IMR-90 (cell line): Measurements from ENCODE around the gene KLHDC7B. TPM values are rescaled to one million over a fixed set of nuclear protein-coding genes. Genes with fewer than 3 reads are reported as not detected.

Experiments
- ATAC-seq: fragments of 200-7000 bp; cut with Tn5 transposase; 2 replicates; pipeline ENCODE4 v1.9.1; 2020; ENCODE audit warnings: low read depth, mild to moderate bottlenecking, moderate library complexity
- BruUV-seq: library from RNA; stranded (reverse); fragments of 400-500 nt; replicated peaks from 2 replicates; lab custom pipeline; 2021; lab: Mats Ljungman, UMichigan
- CTCF ChIA-PET: fragments of 300-600 bp; formaldehyde crosslinking; extraction: SDS; loops from one replicate; lab custom pipeline; 2021; ENCODE audit warnings: antibody characterized with exemption; lab: Yijun Ruan, JAX
- POLR2A ChIA-PET: fragments of 300-600 bp; sonication (Branson Sonifier 250); formaldehyde crosslinking; loops from one replicate; lab custom pipeline; 2022; ENCODE audit warnings: antibody characterized with exemption; ENCODE audit not compliant: unreplicated experiment; lab: Charles Lee
- DNase-seq: peaks from one replicate; pipeline ENCODE4 v3.0.0; 2013
- H2AFZ ChIP-seq: replicated peaks from 2 replicates; pipeline ENCODE3; 2013; ENCODE audit warnings: low read length, mild to moderate bottlenecking; ENCODE audit not compliant: poor library complexity
- H2AK5ac ChIP-seq: 2 replicates; pipeline ENCODE4 v1.6.1; 2013; ENCODE audit warnings: low read depth, low read length, inconsistent platforms
- H2AK9ac ChIP-seq: replicated peaks from 2 replicates; pipeline ENCODE3; 2013; ENCODE audit warnings: mild to moderate bottlenecking, low read depth, low read length, moderate library complexity; ENCODE audit not compliant: poor library complexity
- H2BK120ac ChIP-seq: 2 replicates; pipeline ENCODE4 v1.6.1; 2013; ENCODE audit warnings: low read depth, low read length, inconsistent platforms
- H2BK15ac ChIP-seq: 3 replicates; pipeline ENCODE4 v1.6.1; 2013; ENCODE audit warnings: low read depth, low read length, inconsistent platforms
- H2BK20ac ChIP-seq: 2 replicates; pipeline ENCODE4 v1.6.1; 2013; ENCODE audit warnings: low read depth, mild to moderate bottlenecking, inconsistent platforms, low read length, moderate library complexity
- H2BK5ac ChIP-seq: 2 replicates; pipeline ENCODE4 v1.6.1; 2013; ENCODE audit warnings: mild to moderate bottlenecking, low read depth, low read length, inconsistent platforms; ENCODE audit not compliant: poor library complexity, severe bottlenecking
- H3K14ac ChIP-seq: replicated peaks from 2 replicates; pipeline ENCODE4 v1.6.1; 2013; ENCODE audit warnings: low read depth, low read length, inconsistent platforms
- H3K18ac ChIP-seq: 2 replicates; pipeline ENCODE4 v1.6.1; 2013; ENCODE audit warnings: low read depth, low read length, control low read depth
- H3K23ac ChIP-seq: 2 replicates; pipeline ENCODE4 v1.6.1; 2013; ENCODE audit warnings: low read depth, low read length, inconsistent platforms
- H3K27ac ChIP-seq: 2 replicates; pipeline ENCODE4 v1.5.1; 2013; ENCODE audit warnings: mild to moderate bottlenecking, control low read depth, low read length; ENCODE audit not compliant: insufficient read depth
- H3K27me3 ChIP-seq: 2 replicates; pipeline ENCODE4 v1.6.1; 2013; ENCODE audit warnings: low read length; ENCODE audit not compliant: control insufficient read depth, insufficient read depth
- H3K36me3 ChIP-seq: 2 replicates; pipeline ENCODE4 v1.6.1; 2013; ENCODE audit warnings: low read length, mixed read lengths; ENCODE audit not compliant: control insufficient read depth, insufficient read depth
- H3K4ac ChIP-seq: 2 replicates; pipeline ENCODE4 v1.6.1; 2013; ENCODE audit warnings: low read depth, low read length, inconsistent platforms
- H3K4me1 ChIP-seq: 2 replicates; pipeline ENCODE4 v1.6.1; 2013; ENCODE audit warnings: low read length, mixed read lengths; ENCODE audit not compliant: control insufficient read depth, insufficient read depth
- H3K4me2 ChIP-seq: 2 replicates; pipeline ENCODE4 v1.6.1; 2013; ENCODE audit warnings: low read depth, mild to moderate bottlenecking, control low read depth, low read length, moderate library complexity
- H3K4me3 ChIP-seq: 2 replicates; pipeline ENCODE4 v1.5.1; 2013; ENCODE audit warnings: low read depth, mild to moderate bottlenecking, control low read depth, low read length, moderate library complexity; ENCODE audit not compliant: insufficient read depth
- H3K56ac ChIP-seq: 2 replicates; pipeline ENCODE4 v1.6.1; 2013; ENCODE audit warnings: low read length, inconsistent platforms; ENCODE audit not compliant: insufficient read depth; ENCODE audit errors: extremely low read depth
- H3K79me1 ChIP-seq, 2 experiments: 2 replicates each; pipeline ENCODE4 v1.6.1; 2013; ENCODE audit warnings: low read length in 2 of 2, inconsistent platforms in 1 of 2, low read depth in 1 of 2
- H3K9ac ChIP-seq: 2 replicates; pipeline ENCODE4 v1.6.1; 2013; ENCODE audit warnings: low read depth, low read length, control low read depth
- H3K9me1 ChIP-seq: 2 replicates; pipeline ENCODE4 v1.6.1; 2013; ENCODE audit warnings: low read length, inconsistent platforms; ENCODE audit not compliant: insufficient read depth
- H3K9me3 ChIP-seq: 2 replicates; pipeline ENCODE4 v1.6.1; 2013; ENCODE audit warnings: low read length; ENCODE audit not compliant: control insufficient read depth, insufficient read depth
- H4K20me1 ChIP-seq: 2 replicates; pipeline ENCODE4 v1.6.1; 2013; ENCODE audit warnings: low read length, inconsistent platforms; ENCODE audit not compliant: insufficient read depth
- H4K5ac ChIP-seq: 2 replicates; pipeline ENCODE4 v1.6.1; 2013; ENCODE audit warnings: mild to moderate bottlenecking, low read depth, low read length, control low read depth
- H4K8ac ChIP-seq, 2 experiments: 2 replicates each; pipeline ENCODE4 v1.6.1; 2013; ENCODE audit warnings: low read depth in 2 of 2, low read length in 2 of 2, control low read depth in 1 of 2, inconsistent platforms in 1 of 2
- H4K91ac ChIP-seq: 2 replicates; pipeline ENCODE4 v1.6.1; 2013; ENCODE audit warnings: low read depth, low read length, inconsistent platforms; ENCODE audit not compliant: insufficient read depth
- CHD1 ChIP-seq: IDR thresholded peaks from 2 replicates; pipeline ENCODE4 v1.6.1; 2012; ENCODE audit warnings: low read depth, low read length, improper control_type of control experiment
- FOS ChIP-seq: fragments of 150-350 bp; IDR thresholded peaks from 2 replicates; pipeline ENCODE4 v1.6.1; 2016; ENCODE audit warnings: low read depth, low read length
- MXI1 ChIP-seq: IDR thresholded peaks from 2 replicates; pipeline ENCODE4 v1.6.1; 2012; ENCODE audit warnings: low read depth, mild to moderate bottlenecking, low read length, moderate library complexity, borderline replicate concordance
- POLR2A ChIP-seq: IDR thresholded peaks from 2 replicates; pipeline ENCODE4 v1.6.1; 2012; ENCODE audit warnings: mild to moderate bottlenecking, low read depth, low read length
- RAD21 ChIP-seq: IDR thresholded peaks from 2 replicates; pipeline ENCODE4 v1.6.1; 2012; ENCODE audit warnings: low read length, improper control_type of control experiment
- WGBS, 2 experiments: methylation state at CpG; one replicate each; pipeline versions ENCODE4 v1.1.5 to v1.1.7; 2013; ENCODE audit warnings: missing lambda C conversion rate in 2 of 2; ENCODE audit not compliant: insufficient read length in 1 of 2; ENCODE audit errors: extremely low coverage in 2 of 2; 5-methylcytosine and 5-hydroxymethylcytosine counted together
- dilution Hi-C: fragments of 300-500 bp; cut with HindIII; formaldehyde crosslinking; loops from one replicate; pipeline ENCODE4 v1.14.3; 2018; ENCODE audit warnings: low sequenced_read_pairs; ENCODE audit not compliant: unreplicated experiment
- in situ Hi-C: fragments of 300-500 bp; cut with MboI; formaldehyde crosslinking; loops from 3 replicates; pipeline ENCODE4 v1.14.3; 2019; ENCODE audit warnings: low sequenced_read_pairs, inconsistent platforms, mixed read lengths
- intact Hi-C: fragments of 100-400 bp; cut with micrococcal nuclease; formaldehyde crosslinking; loops from 2 replicates; pipeline ENCODE4 v1.10.0; 2022
- polyA plus RNA-seq, 3 experiments: library from polyadenylated mRNA; depleted of rRNA; stranded (reverse); fragments of >200 nt; gene quantifications; 2 replicates each; pipeline ENCODE4 v1.2.3, GENCODE V29; 2012; ENCODE audit warnings: low replicate concordance in 1 of 3
- total RNA-seq: library from RNA; depleted of rRNA; stranded (reverse); fragments of >200 nt; gene quantifications from 2 replicates; pipeline ENCODE4 v1.2.3, GENCODE V29; 2012

Gene KLHDC7B
- total and polyA plus RNA-seq, 2 of the 4 experiments (the other 2 are of a cell fraction): 0.05 TPM; not detected in 1

GRCh38 chr22:50576806-50577696 lies 31.4 kb downstream of the KLHDC7B start:
- H3K36me3 ChIP-seq: peaks cover 4% of the 10 kb centered on the region; the same call in 1 of the 2 replicates
- in situ Hi-C loops: loop anchor here (5.0 kb wide), 1 partner anchor 50 kb away; the partner anchor contains the start of gene SCO2
- POLR2A ChIA-PET: no interaction called here

More at GRCh38 chr22:50576806-50577696, 31.4 kb downstream of the KLHDC7B start:
- no peak overlapping the region for H3K9ac ChIP-seq
- H3K27me3 ChIP-seq: no peaks in the 10 kb centered on the region
- TF ChIP-seq POLR2A (no peak), MXI1 (no peak), CHD1 (no peak), RAD21 (no peak), FOS (no peak)
- peaks cover 17% of the 10 kb centered on the region for H3K4me1 ChIP-seq
- H2BK120ac ChIP-seq: no peak overlapping the region
- H3K9me1 ChIP-seq: peaks cover 28% of the 10 kb centered on the region
- peak overlapping the region; percentile 58 for H2AFZ ChIP-seq
- no peak overlapping the region for H3K18ac ChIP-seq
- H2BK5ac ChIP-seq: no peak overlapping the region
- H4K91ac ChIP-seq: no peak overlapping the region
- peaks cover 10 to 27% of the 10 kb centered on the region in 2 experiments; a peak in 3 of 4 replicates for H3K79me1 ChIP-seq
- DNase-seq: no peak
- no peak overlapping the region for H2BK20ac ChIP-seq
- intact Hi-C loops (loop anchor here (5.0 kb wide), 1 partner anchor 45 kb away; no protein-coding TSS in a partner anchor), dilution Hi-C loops (no loop called here)
- 78% methylated on average over 6 of the region's 18 CpGs; no CpG with 5 or more reads in 1 of the 2 experiments for WGBS, 2 experiments
- no peak overlapping the region for H3K56ac ChIP-seq
- no peak overlapping the region; the same call in 1 of the 2 replicates for H3K4ac ChIP-seq
- no peak overlapping the region for H3K4me2 ChIP-seq
- no peak overlapping the region for H3K23ac ChIP-seq
- H3K14ac ChIP-seq: no peak overlapping the region; the same call in 1 of the 2 replicates
- H2AK5ac ChIP-seq: peak overlapping the region; percentile 63
- CTCF ChIA-PET: no interaction called here
- no peak overlapping the region for H3K4me3 ChIP-seq
- no peak overlapping the region for H4K5ac ChIP-seq
- no TSS peak for BruUV-seq
- H3K9me3 ChIP-seq: no peaks in the 10 kb centered on the region
- no peak overlapping the region for H2BK15ac ChIP-seq
- ATAC-seq: no peak
- no peak overlapping the region for H3K27ac ChIP-seq
- H4K20me1 ChIP-seq: no peaks in the 10 kb centered on the region
- H4K8ac ChIP-seq: no peak overlapping the region
- H2AK9ac ChIP-seq: no peak overlapping the region
